IMR-90 (cell line): Measurements from ENCODE around the gene FUT6. TPM values are rescaled to one million over a fixed set of nuclear protein-coding genes. Genes with fewer than 3 reads are reported as not detected.

ENCODE experiments used
- ATAC-seq: fragments of 200-7000 bp; cut with Tn5 transposase; 2 replicates; pipeline ENCODE4 v1.9.1; 2020; ENCODE audit warnings: low read depth, mild to moderate bottlenecking, moderate library complexity
- BruUV-seq: library from RNA; stranded (reverse); fragments of 400-500 nt; replicated peaks from 2 replicates; lab custom pipeline; 2021; lab: Mats Ljungman, UMichigan
- CTCF ChIA-PET: fragments of 300-600 bp; formaldehyde crosslinking; extraction: SDS; loops from one replicate; lab custom pipeline; 2021; ENCODE audit warnings: antibody characterized with exemption; lab: Yijun Ruan, JAX
- POLR2A ChIA-PET: fragments of 300-600 bp; sonication (Branson Sonifier 250); formaldehyde crosslinking; loops from one replicate; lab custom pipeline; 2022; ENCODE audit warnings: antibody characterized with exemption; ENCODE audit not compliant: unreplicated experiment; lab: Charles Lee
- DNase-seq: peaks from one replicate; pipeline ENCODE4 v3.0.0; 2013
- H2AFZ ChIP-seq: replicated peaks from 2 replicates; pipeline ENCODE3; 2013; ENCODE audit warnings: low read length, mild to moderate bottlenecking; ENCODE audit not compliant: poor library complexity
- H2AK5ac ChIP-seq: 2 replicates; pipeline ENCODE4 v1.6.1; 2013; ENCODE audit warnings: low read depth, low read length, inconsistent platforms
- H2AK9ac ChIP-seq: replicated peaks from 2 replicates; pipeline ENCODE3; 2013; ENCODE audit warnings: mild to moderate bottlenecking, low read depth, low read length, moderate library complexity; ENCODE audit not compliant: poor library complexity
- H2BK120ac ChIP-seq: 2 replicates; pipeline ENCODE4 v1.6.1; 2013; ENCODE audit warnings: low read depth, low read length, inconsistent platforms
- H2BK15ac ChIP-seq: 3 replicates; pipeline ENCODE4 v1.6.1; 2013; ENCODE audit warnings: low read depth, low read length, inconsistent platforms
- H2BK20ac ChIP-seq: 2 replicates; pipeline ENCODE4 v1.6.1; 2013; ENCODE audit warnings: low read depth, mild to moderate bottlenecking, inconsistent platforms, low read length, moderate library complexity
- H2BK5ac ChIP-seq: 2 replicates; pipeline ENCODE4 v1.6.1; 2013; ENCODE audit warnings: mild to moderate bottlenecking, low read depth, low read length, inconsistent platforms; ENCODE audit not compliant: poor library complexity, severe bottlenecking
- H3K14ac ChIP-seq: replicated peaks from 2 replicates; pipeline ENCODE4 v1.6.1; 2013; ENCODE audit warnings: low read depth, low read length, inconsistent platforms
- H3K18ac ChIP-seq: 2 replicates; pipeline ENCODE4 v1.6.1; 2013; ENCODE audit warnings: low read depth, low read length, control low read depth
- H3K23ac ChIP-seq: 2 replicates; pipeline ENCODE4 v1.6.1; 2013; ENCODE audit warnings: low read depth, low read length, inconsistent platforms
- H3K27ac ChIP-seq: 2 replicates; pipeline ENCODE4 v1.5.1; 2013; ENCODE audit warnings: mild to moderate bottlenecking, control low read depth, low read length; ENCODE audit not compliant: insufficient read depth
- H3K27me3 ChIP-seq: 2 replicates; pipeline ENCODE4 v1.6.1; 2013; ENCODE audit warnings: low read length; ENCODE audit not compliant: control insufficient read depth, insufficient read depth
- H3K36me3 ChIP-seq: 2 replicates; pipeline ENCODE4 v1.6.1; 2013; ENCODE audit warnings: low read length, mixed read lengths; ENCODE audit not compliant: control insufficient read depth, insufficient read depth
- H3K4ac ChIP-seq: 2 replicates; pipeline ENCODE4 v1.6.1; 2013; ENCODE audit warnings: low read depth, low read length, inconsistent platforms
- H3K4me1 ChIP-seq: 2 replicates; pipeline ENCODE4 v1.6.1; 2013; ENCODE audit warnings: low read length, mixed read lengths; ENCODE audit not compliant: control insufficient read depth, insufficient read depth
- H3K4me2 ChIP-seq: 2 replicates; pipeline ENCODE4 v1.6.1; 2013; ENCODE audit warnings: low read depth, mild to moderate bottlenecking, control low read depth, low read length, moderate library complexity
- H3K4me3 ChIP-seq: 2 replicates; pipeline ENCODE4 v1.5.1; 2013; ENCODE audit warnings: low read depth, mild to moderate bottlenecking, control low read depth, low read length, moderate library complexity; ENCODE audit not compliant: insufficient read depth
- H3K56ac ChIP-seq: 2 replicates; pipeline ENCODE4 v1.6.1; 2013; ENCODE audit warnings: low read length, inconsistent platforms; ENCODE audit not compliant: insufficient read depth; ENCODE audit errors: extremely low read depth
- H3K79me1 ChIP-seq, 2 experiments: 2 replicates each; pipeline ENCODE4 v1.6.1; 2013; ENCODE audit warnings: low read length in 2 of 2, inconsistent platforms in 1 of 2, low read depth in 1 of 2
- H3K9ac ChIP-seq: 2 replicates; pipeline ENCODE4 v1.6.1; 2013; ENCODE audit warnings: low read depth, low read length, control low read depth
- H3K9me1 ChIP-seq: 2 replicates; pipeline ENCODE4 v1.6.1; 2013; ENCODE audit warnings: low read length, inconsistent platforms; ENCODE audit not compliant: insufficient read depth
- H3K9me3 ChIP-seq: 2 replicates; pipeline ENCODE4 v1.6.1; 2013; ENCODE audit warnings: low read length; ENCODE audit not compliant: control insufficient read depth, insufficient read depth
- H4K20me1 ChIP-seq: 2 replicates; pipeline ENCODE4 v1.6.1; 2013; ENCODE audit warnings: low read length, inconsistent platforms; ENCODE audit not compliant: insufficient read depth
- H4K5ac ChIP-seq: 2 replicates; pipeline ENCODE4 v1.6.1; 2013; ENCODE audit warnings: mild to moderate bottlenecking, low read depth, low read length, control low read depth
- H4K8ac ChIP-seq, 2 experiments: 2 replicates each; pipeline ENCODE4 v1.6.1; 2013; ENCODE audit warnings: low read depth in 2 of 2, low read length in 2 of 2, control low read depth in 1 of 2, inconsistent platforms in 1 of 2
- H4K91ac ChIP-seq: 2 replicates; pipeline ENCODE4 v1.6.1; 2013; ENCODE audit warnings: low read depth, low read length, inconsistent platforms; ENCODE audit not compliant: insufficient read depth
- FOS ChIP-seq: fragments of 150-350 bp; IDR thresholded peaks from 2 replicates; pipeline ENCODE4 v1.6.1; 2016; ENCODE audit warnings: low read depth, low read length
- MXI1 ChIP-seq: IDR thresholded peaks from 2 replicates; pipeline ENCODE4 v1.6.1; 2012; ENCODE audit warnings: low read depth, mild to moderate bottlenecking, low read length, moderate library complexity, borderline replicate concordance
- WGBS, 2 experiments: methylation state at CpG; one replicate each; pipeline versions ENCODE4 v1.1.5 to v1.1.7; 2013; ENCODE audit warnings: missing lambda C conversion rate in 2 of 2; ENCODE audit not compliant: insufficient read length in 1 of 2; ENCODE audit errors: extremely low coverage in 2 of 2; 5-methylcytosine and 5-hydroxymethylcytosine counted together
- dilution Hi-C: fragments of 300-500 bp; cut with HindIII; formaldehyde crosslinking; loops from one replicate; pipeline ENCODE4 v1.14.3; 2018; ENCODE audit warnings: low sequenced_read_pairs; ENCODE audit not compliant: unreplicated experiment
- in situ Hi-C: fragments of 300-500 bp; cut with MboI; formaldehyde crosslinking; loops from 3 replicates; pipeline ENCODE4 v1.14.3; 2019; ENCODE audit warnings: low sequenced_read_pairs, inconsistent platforms, mixed read lengths
- intact Hi-C: fragments of 100-400 bp; cut with micrococcal nuclease; formaldehyde crosslinking; loops from 2 replicates; pipeline ENCODE4 v1.10.0; 2022
- polyA plus RNA-seq, 3 experiments: library from polyadenylated mRNA; depleted of rRNA; stranded (reverse); fragments of >200 nt; gene quantifications; 2 replicates each; pipeline ENCODE4 v1.2.3, GENCODE V29; 2012; ENCODE audit warnings: low replicate concordance in 1 of 3
- total RNA-seq: library from RNA; depleted of rRNA; stranded (reverse); fragments of >200 nt; gene quantifications from 2 replicates; pipeline ENCODE4 v1.2.3, GENCODE V29; 2012

The FUT6 gene
- total and polyA plus RNA-seq, 2 of the 4 experiments (the other 2 are of a cell fraction) = not detected

DNA sequence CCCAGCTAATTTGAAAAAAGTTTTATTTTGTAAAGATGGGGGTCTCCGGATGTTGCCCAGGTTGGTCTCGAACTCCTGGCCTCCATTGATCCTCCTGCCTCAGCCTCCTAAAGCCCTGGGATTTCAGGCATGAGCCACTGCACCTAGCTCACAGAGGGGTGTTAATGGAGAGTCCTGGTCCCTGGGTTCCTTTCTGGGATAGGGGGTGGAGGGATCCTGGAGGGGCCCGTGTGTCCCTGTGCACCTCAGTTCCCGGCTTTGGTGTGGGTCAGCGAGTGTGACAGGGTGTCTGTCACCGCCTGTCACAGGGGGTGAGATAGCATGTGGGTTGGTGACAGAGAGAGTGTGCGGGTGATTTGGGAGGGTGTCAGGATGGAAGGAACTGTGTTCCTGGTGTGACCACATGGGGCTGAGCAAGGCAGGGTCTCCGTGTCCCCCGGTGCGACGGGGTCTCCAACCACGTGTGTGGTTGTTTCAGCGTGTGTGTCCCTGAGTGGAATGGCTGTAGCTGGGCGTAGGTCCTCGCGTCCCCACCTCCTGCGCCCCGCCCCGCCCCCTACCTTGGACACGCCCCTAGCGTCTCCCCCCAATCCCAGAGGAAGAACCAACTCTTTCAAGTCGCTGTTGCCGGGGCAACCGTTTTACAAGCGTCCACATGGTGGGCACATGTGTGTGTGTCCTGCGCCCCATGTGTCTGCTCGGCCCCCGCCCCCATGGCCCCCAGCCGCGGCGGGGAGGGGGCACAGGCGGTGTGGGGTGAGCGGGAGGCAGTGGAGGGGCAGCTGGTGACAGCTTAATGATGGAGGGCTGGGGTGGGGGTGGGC lies 37.5 kb downstream of the FUT6 start:
- H2AK9ac ChIP-seq = peak overlapping the region; percentile 3
- no peak overlapping the region for H2BK20ac ChIP-seq
- dilution Hi-C loops = no loop called here
- BruUV-seq = no TSS peak
- POLR2A ChIA-PET = no interaction called here
- no peak overlapping the region for H3K4ac ChIP-seq
- no CpG with 5 or more reads among the region's 33 CpGs for WGBS, 2 experiments
- no peak overlapping the region; the same call in 1 of the 2 replicates for H3K4me2 ChIP-seq
- no peak overlapping the region for H3K18ac ChIP-seq
- H3K9ac ChIP-seq = no peak overlapping the region
- H2BK5ac ChIP-seq = no peak overlapping the region
- H3K4me3 ChIP-seq = no peak overlapping the region
- no peak overlapping the region for H3K56ac ChIP-seq
- H3K14ac ChIP-seq = no peak overlapping the region
- CTCF ChIA-PET = no interaction called here
- H4K8ac ChIP-seq = no peak overlapping the region
- peak; percentile 12 for DNase-seq
- intact Hi-C loops = loop anchor here (5.0 to 10.0 kb wide), 2 partner anchors 163 to 220 kb away; no protein-coding TSS in a partner anchor
- no peak overlapping the region for H3K27ac ChIP-seq
- H2AK5ac ChIP-seq = peak overlapping the region; percentile 67; the same call in 1 of the 2 replicates
- no peaks in the 10 kb centered on the region for H4K20me1 ChIP-seq
- H3K36me3 ChIP-seq = no peaks in the 10 kb centered on the region
- no peaks in the 10 kb centered on the region for H3K9me1 ChIP-seq
- peak overlapping the region; percentile 24; the same call in 1 of the 2 replicates for H3K23ac ChIP-seq
- TF ChIP-seq MXI1 (peak; percentile 65; the same call in 1 of the 2 replicates), FOS (no peak)
- no peak for ATAC-seq
- peak overlapping the region; percentile 75 for H2AFZ ChIP-seq
- peaks cover 37% of the 10 kb centered on the region for H3K27me3 ChIP-seq
- H3K79me1 ChIP-seq = no peaks in the 10 kb centered on the region
- no peaks in the 10 kb centered on the region for H3K9me3 ChIP-seq
- no peak overlapping the region for H2BK15ac ChIP-seq
- in situ Hi-C loops = loop anchor here (5.0 to 10.0 kb wide), 2 partner anchors 90 to 223 kb away; no protein-coding TSS in a partner anchor
- no peak overlapping the region for H2BK120ac ChIP-seq
- H4K5ac ChIP-seq = no peak overlapping the region
- H3K4me1 ChIP-seq = peaks cover 3% of the 10 kb centered on the region; the same call in 1 of the 2 replicates
- no peak overlapping the region for H4K91ac ChIP-seq
